IMR-90 (cell line): Measurements from ENCODE around the gene RNU2-63P. TPM values are rescaled to one million over a fixed set of nuclear protein-coding genes. Genes with fewer than 3 reads are reported as not detected.

ENCODE experiments used
- ATAC-seq: fragments of 200-7000 bp; cut with Tn5 transposase; 2 replicates; pipeline ENCODE4 v1.9.1; 2020; ENCODE audit warnings: low read depth, mild to moderate bottlenecking, moderate library complexity
- BruUV-seq: library from RNA; stranded (reverse); fragments of 400-500 nt; replicated peaks from 2 replicates; lab custom pipeline; 2021; lab: Mats Ljungman, UMichigan
- CTCF ChIA-PET: fragments of 300-600 bp; formaldehyde crosslinking; extraction: SDS; loops from one replicate; lab custom pipeline; 2021; ENCODE audit warnings: antibody characterized with exemption; lab: Yijun Ruan, JAX
- POLR2A ChIA-PET: fragments of 300-600 bp; sonication (Branson Sonifier 250); formaldehyde crosslinking; loops from one replicate; lab custom pipeline; 2022; ENCODE audit warnings: antibody characterized with exemption; ENCODE audit not compliant: unreplicated experiment; lab: Charles Lee
- DNase-seq: peaks from one replicate; pipeline ENCODE4 v3.0.0; 2013
- H2AFZ ChIP-seq: replicated peaks from 2 replicates; pipeline ENCODE3; 2013; ENCODE audit warnings: low read length, mild to moderate bottlenecking; ENCODE audit not compliant: poor library complexity
- H2AK5ac ChIP-seq: 2 replicates; pipeline ENCODE4 v1.6.1; 2013; ENCODE audit warnings: low read depth, low read length, inconsistent platforms
- H2AK9ac ChIP-seq: replicated peaks from 2 replicates; pipeline ENCODE3; 2013; ENCODE audit warnings: mild to moderate bottlenecking, low read depth, low read length, moderate library complexity; ENCODE audit not compliant: poor library complexity
- H2BK120ac ChIP-seq: 2 replicates; pipeline ENCODE4 v1.6.1; 2013; ENCODE audit warnings: low read depth, low read length, inconsistent platforms
- H2BK15ac ChIP-seq: 3 replicates; pipeline ENCODE4 v1.6.1; 2013; ENCODE audit warnings: low read depth, low read length, inconsistent platforms
- H2BK20ac ChIP-seq: 2 replicates; pipeline ENCODE4 v1.6.1; 2013; ENCODE audit warnings: low read depth, mild to moderate bottlenecking, inconsistent platforms, low read length, moderate library complexity
- H2BK5ac ChIP-seq: 2 replicates; pipeline ENCODE4 v1.6.1; 2013; ENCODE audit warnings: mild to moderate bottlenecking, low read depth, low read length, inconsistent platforms; ENCODE audit not compliant: poor library complexity, severe bottlenecking
- H3K14ac ChIP-seq: replicated peaks from 2 replicates; pipeline ENCODE4 v1.6.1; 2013; ENCODE audit warnings: low read depth, low read length, inconsistent platforms
- H3K18ac ChIP-seq: 2 replicates; pipeline ENCODE4 v1.6.1; 2013; ENCODE audit warnings: low read depth, low read length, control low read depth
- H3K23ac ChIP-seq: 2 replicates; pipeline ENCODE4 v1.6.1; 2013; ENCODE audit warnings: low read depth, low read length, inconsistent platforms
- H3K27ac ChIP-seq: 2 replicates; pipeline ENCODE4 v1.5.1; 2013; ENCODE audit warnings: mild to moderate bottlenecking, control low read depth, low read length; ENCODE audit not compliant: insufficient read depth
- H3K27me3 ChIP-seq: 2 replicates; pipeline ENCODE4 v1.6.1; 2013; ENCODE audit warnings: low read length; ENCODE audit not compliant: control insufficient read depth, insufficient read depth
- H3K36me3 ChIP-seq: 2 replicates; pipeline ENCODE4 v1.6.1; 2013; ENCODE audit warnings: low read length, mixed read lengths; ENCODE audit not compliant: control insufficient read depth, insufficient read depth
- H3K4ac ChIP-seq: 2 replicates; pipeline ENCODE4 v1.6.1; 2013; ENCODE audit warnings: low read depth, low read length, inconsistent platforms
- H3K4me1 ChIP-seq: 2 replicates; pipeline ENCODE4 v1.6.1; 2013; ENCODE audit warnings: low read length, mixed read lengths; ENCODE audit not compliant: control insufficient read depth, insufficient read depth
- H3K4me2 ChIP-seq: 2 replicates; pipeline ENCODE4 v1.6.1; 2013; ENCODE audit warnings: low read depth, mild to moderate bottlenecking, control low read depth, low read length, moderate library complexity
- H3K4me3 ChIP-seq: 2 replicates; pipeline ENCODE4 v1.5.1; 2013; ENCODE audit warnings: low read depth, mild to moderate bottlenecking, control low read depth, low read length, moderate library complexity; ENCODE audit not compliant: insufficient read depth
- H3K56ac ChIP-seq: 2 replicates; pipeline ENCODE4 v1.6.1; 2013; ENCODE audit warnings: low read length, inconsistent platforms; ENCODE audit not compliant: insufficient read depth; ENCODE audit errors: extremely low read depth
- H3K79me1 ChIP-seq, 2 experiments: 2 replicates each; pipeline ENCODE4 v1.6.1; 2013; ENCODE audit warnings: low read length in 2 of 2, inconsistent platforms in 1 of 2, low read depth in 1 of 2
- H3K9ac ChIP-seq: 2 replicates; pipeline ENCODE4 v1.6.1; 2013; ENCODE audit warnings: low read depth, low read length, control low read depth
- H3K9me1 ChIP-seq: 2 replicates; pipeline ENCODE4 v1.6.1; 2013; ENCODE audit warnings: low read length, inconsistent platforms; ENCODE audit not compliant: insufficient read depth
- H3K9me3 ChIP-seq: 2 replicates; pipeline ENCODE4 v1.6.1; 2013; ENCODE audit warnings: low read length; ENCODE audit not compliant: control insufficient read depth, insufficient read depth
- H4K20me1 ChIP-seq: 2 replicates; pipeline ENCODE4 v1.6.1; 2013; ENCODE audit warnings: low read length, inconsistent platforms; ENCODE audit not compliant: insufficient read depth
- H4K5ac ChIP-seq: 2 replicates; pipeline ENCODE4 v1.6.1; 2013; ENCODE audit warnings: mild to moderate bottlenecking, low read depth, low read length, control low read depth
- H4K8ac ChIP-seq, 2 experiments: 2 replicates each; pipeline ENCODE4 v1.6.1; 2013; ENCODE audit warnings: low read depth in 2 of 2, low read length in 2 of 2, control low read depth in 1 of 2, inconsistent platforms in 1 of 2
- H4K91ac ChIP-seq: 2 replicates; pipeline ENCODE4 v1.6.1; 2013; ENCODE audit warnings: low read depth, low read length, inconsistent platforms; ENCODE audit not compliant: insufficient read depth
- MAFK ChIP-seq: IDR thresholded peaks from 2 replicates; pipeline ENCODE4 v1.6.1; 2012; ENCODE audit warnings: low read depth, low read length, improper control_type of control experiment
- MXI1 ChIP-seq: IDR thresholded peaks from 2 replicates; pipeline ENCODE4 v1.6.1; 2012; ENCODE audit warnings: low read depth, mild to moderate bottlenecking, low read length, moderate library complexity, borderline replicate concordance
- WGBS, 2 experiments: methylation state at CpG; one replicate each; pipeline versions ENCODE4 v1.1.5 to v1.1.7; 2013; ENCODE audit warnings: missing lambda C conversion rate in 2 of 2; ENCODE audit not compliant: insufficient read length in 1 of 2; ENCODE audit errors: extremely low coverage in 2 of 2; 5-methylcytosine and 5-hydroxymethylcytosine counted together
- dilution Hi-C: fragments of 300-500 bp; cut with HindIII; formaldehyde crosslinking; loops from one replicate; pipeline ENCODE4 v1.14.3; 2018; ENCODE audit warnings: low sequenced_read_pairs; ENCODE audit not compliant: unreplicated experiment
- in situ Hi-C: fragments of 300-500 bp; cut with MboI; formaldehyde crosslinking; loops from 3 replicates; pipeline ENCODE4 v1.14.3; 2019; ENCODE audit warnings: low sequenced_read_pairs, inconsistent platforms, mixed read lengths
- intact Hi-C: fragments of 100-400 bp; cut with micrococcal nuclease; formaldehyde crosslinking; loops from 2 replicates; pipeline ENCODE4 v1.10.0; 2022
- polyA plus RNA-seq, 3 experiments: library from polyadenylated mRNA; depleted of rRNA; stranded (reverse); fragments of >200 nt; gene quantifications; 2 replicates each; pipeline ENCODE4 v1.2.3, GENCODE V29; 2012; ENCODE audit warnings: low replicate concordance in 1 of 3
- total RNA-seq: library from RNA; depleted of rRNA; stranded (reverse); fragments of >200 nt; gene quantifications from 2 replicates; pipeline ENCODE4 v1.2.3, GENCODE V29; 2012

The RNU2-63P gene
- total and polyA plus RNA-seq, 2 of the 4 experiments (the other 2 are of a cell fraction) = under 0.01 TPM; not detected in 1

- H2AK5ac ChIP-seq = peak overlapping the region; percentile 81; the same call in 1 of the 2 replicates
- H3K27ac ChIP-seq = peak overlapping the region; percentile 88
- H2BK20ac ChIP-seq = no peak overlapping the region
- peak overlapping the region; percentile 53 for H4K5ac ChIP-seq
- H3K9ac ChIP-seq = peak overlapping the region; percentile 98
- no peak overlapping the region for H3K56ac ChIP-seq
- no peak overlapping the region for H2BK120ac ChIP-seq
- intact Hi-C loops = no loop called here
- H2AFZ ChIP-seq = no peak overlapping the region
- no peaks in the 10 kb centered on the region for H3K9me3 ChIP-seq
- DNase-seq = no peak
- peaks cover 3% of the 10 kb centered on the region; the same call in 1 of the 2 replicates for H4K20me1 ChIP-seq
- TF ChIP-seq MXI1 (no peak), MAFK (peak; percentile 36)
- peak overlapping the region; percentile 95; the same call in 1 of the 2 replicates for H4K91ac ChIP-seq
- H3K23ac ChIP-seq = peak overlapping the region; percentile 99
- ChIA-PET POLR2A (no interaction called here), CTCF (no interaction called here)
- H3K4ac ChIP-seq = peak overlapping the region; percentile 92
- no peaks in the 10 kb centered on the region for H3K27me3 ChIP-seq
- in situ Hi-C loops = loop anchor here (25.0 kb wide), 1 partner anchor 608 kb away; no protein-coding TSS in a partner anchor
- BruUV-seq = TSS peak; percentile 20
- H2BK15ac ChIP-seq = no peak overlapping the region
- dilution Hi-C loops = no loop called here
- peak overlapping the region; percentile 98 for H3K14ac ChIP-seq
- H3K9me1 ChIP-seq = peaks cover 13% of the 10 kb centered on the region
- H3K4me3 ChIP-seq = peak overlapping the region; percentile 95
- peak overlapping the region; percentile 84 for H2AK9ac ChIP-seq
- peak overlapping the region; percentile 96 to 98; a peak in 3 of 4 replicates for H4K8ac ChIP-seq
- H2BK5ac ChIP-seq = peak overlapping the region; percentile 71
- H3K4me1 ChIP-seq = peaks cover 11% of the 10 kb centered on the region
- H3K36me3 ChIP-seq = peaks cover 4% of the 10 kb centered on the region; the same call in 1 of the 2 replicates
- no peak for ATAC-seq
- WGBS, 2 experiments = 66% methylated on average over 4 of the region's 10 CpGs; no CpG with 5 or more reads in 1 of the 2 experiments
- no peak overlapping the region for H3K18ac ChIP-seq
- H3K4me2 ChIP-seq = peak overlapping the region; percentile 98
- peaks cover 29 to 53% of the 10 kb centered on the region in 2 experiments for H3K79me1 ChIP-seq
These were observed 37.8 kb upstream of the RNU2-63P start for GRCh38 chr2:88053934-88054781.
